KBM-7 (cell line): ENCODE data around the gene CALHM2.

Source experiments
- DNase-seq: peaks from one replicate; pipeline ENCODE4 v3.0.0-alpha.2; 2015
- in situ Hi-C: fragments of 300-500 bp; cut with MboI; formaldehyde crosslinking; loops from 2 replicates; pipeline ENCODE4 v1.14.3; 2020; ENCODE audit warnings: low sequenced_read_pairs, low pct_unique_long_range_greater_than_20kb, mixed read lengths

The CALHM2 gene

GRCh38 chr10:103479135-103479534 lies 27.0 kb upstream of the CALHM2 start, which contains the start of gene CALHM3:
Gene CALHM3, minus strand, starts transcription at chr10:103479240. Its CDS starts 208 bp downstream, at chr10:103479032.
- no peak for DNase-seq
- in situ Hi-C loops, result no loop called here

- in situ Hi-C loops, result no loop called here
- no peak for DNase-seq
Measured at GRCh38 chr10:103478671-103479070, 26.5 kb upstream of the CALHM2 start.

- in situ Hi-C loops, result no loop called here
- DNase-seq, result peak; percentile 63
Measured at GRCh38 chr10:103476046-103476768, 24.0 kb upstream of the CALHM2 start.

- in situ Hi-C loops, result no loop called here
- DNase-seq, result no peak
Measured at GRCh38 chr10:103475437-103475836, 23.3 kb upstream of the CALHM2 start.

GRCh38 chr10:103474077-103474476 lies 21.9 kb upstream of the CALHM2 start:
- no peak for DNase-seq
- in situ Hi-C loops, result no loop called here

- in situ Hi-C loops, result no loop called here
- no peak for DNase-seq
Measured at GRCh38 chr10:103473261-103473671, 21.1 kb upstream of the CALHM2 start.

- DNase-seq, result peak; percentile 39
- in situ Hi-C loops, result no loop called here
Measured at GRCh38 chr10:103472005-103472404, 19.8 kb upstream of the CALHM2 start.

- DNase-seq, result peak; percentile 95
- in situ Hi-C loops, result no loop called here
Measured at GRCh38 chr10:103470761-103471653, 18.8 kb upstream of the CALHM2 start.

- no peak for DNase-seq
- in situ Hi-C loops, result no loop called here
Measured at GRCh38 chr10:103469201-103469600, 17.0 kb upstream of the CALHM2 start.

GRCh38 chr10:103467406-103467805 lies 15.2 kb upstream of the CALHM2 start:
- DNase-seq, result no peak
- in situ Hi-C loops, result no loop called here

GRCh38 chr10:103466734-103467133 lies 14.6 kb upstream of the CALHM2 start:
- DNase-seq, result no peak
- in situ Hi-C loops, result no loop called here

GRCh38 chr10:103465411-103466179 lies 13.4 kb upstream of the CALHM2 start:
- no peak for DNase-seq
- in situ Hi-C loops, result no loop called here

GRCh38 chr10:103463499-103463898 lies 11.3 kb upstream of the CALHM2 start:
- in situ Hi-C loops, result no loop called here
- no peak for DNase-seq

GRCh38 chr10:103459615-103460014 lies 7.4 kb upstream of the CALHM2 start:
- DNase-seq, result no peak
- in situ Hi-C loops, result no loop called here

- in situ Hi-C loops, result no loop called here
- DNase-seq, result no peak
Measured at GRCh38 chr10:103458720-103459119, 6.5 kb upstream of the CALHM2 start, which contains the start of gene CALHM1. Gene CALHM1, minus strand, starts transcription at chr10:103458900. Its CDS starts 149 bp downstream, at chr10:103458751.

- no peak for DNase-seq
- in situ Hi-C loops, result no loop called here
Measured at GRCh38 chr10:103457896-103458583, 5.9 kb upstream of the CALHM2 start.

GRCh38 chr10:103457176-103457712 lies 5.1 kb upstream of the CALHM2 start:
- no peak for DNase-seq
- in situ Hi-C loops, result no loop called here

- no peak for DNase-seq
- in situ Hi-C loops, result no loop called here
Measured at GRCh38 chr10:103456074-103456660, 4.0 kb upstream of the CALHM2 start.
